ENCODE results near the gene FOXP4. TPM values are rescaled to one million over a fixed set of nuclear protein-coding genes. Genes with fewer than 3 reads are reported as not detected.

The FOXP4 gene
- polyA plus RNA-seq, 3 donors, result 28.8 to 43.6 (median 36.4) TPM

DNA sequence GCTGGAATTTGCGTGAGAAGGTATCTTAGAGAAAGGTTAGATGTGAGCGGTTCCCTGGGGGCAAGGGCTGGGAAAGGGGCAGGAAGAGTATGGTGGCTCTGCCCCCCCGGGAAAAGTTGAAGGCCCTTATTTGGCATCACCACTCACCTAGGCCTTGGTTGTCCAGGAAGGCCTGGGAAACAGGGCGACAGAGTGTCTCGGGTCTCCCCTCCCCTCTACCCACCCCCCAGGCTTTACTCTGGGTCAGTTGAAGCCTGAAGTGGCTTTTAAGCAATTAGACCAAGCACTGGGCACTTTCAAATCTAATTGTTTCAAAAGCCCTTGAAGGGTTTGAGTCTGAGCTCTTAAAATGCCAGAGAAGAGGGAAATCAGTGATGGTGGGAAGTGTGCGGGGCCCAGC, 30.2 kb upstream of the FOXP4 start:
- no peak for DNase-seq (ENCODE audit: extremely low read depth in 1 of 11, low read depth in 9 of 11, low spot score in 4 of 11)

DNA sequence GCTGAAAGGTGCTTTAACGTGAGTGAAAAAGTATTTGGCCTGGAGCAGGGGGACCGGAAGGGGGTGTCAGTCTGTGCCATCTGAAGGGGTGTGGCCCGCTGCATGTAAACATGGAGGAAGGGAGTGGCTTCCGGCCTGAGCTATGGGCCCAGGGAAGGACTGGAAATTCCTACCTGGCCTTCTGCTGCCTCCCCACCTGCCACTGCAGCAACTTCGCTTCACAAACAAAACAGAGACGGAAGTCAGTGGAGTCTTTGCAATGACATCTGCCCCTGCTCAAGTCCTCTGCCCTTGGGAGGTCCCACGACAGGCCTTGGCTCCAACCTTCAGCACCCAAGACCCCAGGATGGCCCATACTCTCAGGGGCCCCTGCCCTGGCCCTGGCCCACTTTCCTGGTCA, 28.1 kb upstream of the FOXP4 start:
- no peak for DNase-seq (ENCODE audit: extremely low read depth in 1 of 11, low read depth in 9 of 11, low spot score in 4 of 11)

DNA sequence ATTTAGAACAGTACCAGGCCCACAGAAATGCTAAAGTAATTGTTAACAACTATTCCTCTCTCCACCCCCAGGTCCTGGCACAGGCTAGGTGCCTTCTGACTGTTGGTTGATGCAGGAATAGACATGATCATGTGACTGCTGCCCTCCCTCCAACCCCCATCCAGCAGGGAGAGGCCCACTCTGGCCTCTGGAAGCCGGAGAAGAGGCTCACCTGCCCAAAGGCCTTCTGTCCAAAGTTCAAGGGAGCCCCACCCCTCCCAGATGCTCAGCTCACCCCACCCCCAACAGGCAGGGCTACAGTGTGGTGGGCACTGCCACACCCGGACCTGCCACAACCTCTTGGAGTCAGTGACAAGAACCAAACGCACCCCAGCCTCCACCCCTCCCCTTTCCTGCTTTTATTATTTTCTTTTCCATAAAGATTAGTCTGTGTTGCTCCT, 26.9 kb upstream of the FOXP4 start:
- DNase-seq (ENCODE audit: extremely low read depth in 1 of 11, low read depth in 9 of 11, low spot score in 4 of 11), result no peak

DNA sequence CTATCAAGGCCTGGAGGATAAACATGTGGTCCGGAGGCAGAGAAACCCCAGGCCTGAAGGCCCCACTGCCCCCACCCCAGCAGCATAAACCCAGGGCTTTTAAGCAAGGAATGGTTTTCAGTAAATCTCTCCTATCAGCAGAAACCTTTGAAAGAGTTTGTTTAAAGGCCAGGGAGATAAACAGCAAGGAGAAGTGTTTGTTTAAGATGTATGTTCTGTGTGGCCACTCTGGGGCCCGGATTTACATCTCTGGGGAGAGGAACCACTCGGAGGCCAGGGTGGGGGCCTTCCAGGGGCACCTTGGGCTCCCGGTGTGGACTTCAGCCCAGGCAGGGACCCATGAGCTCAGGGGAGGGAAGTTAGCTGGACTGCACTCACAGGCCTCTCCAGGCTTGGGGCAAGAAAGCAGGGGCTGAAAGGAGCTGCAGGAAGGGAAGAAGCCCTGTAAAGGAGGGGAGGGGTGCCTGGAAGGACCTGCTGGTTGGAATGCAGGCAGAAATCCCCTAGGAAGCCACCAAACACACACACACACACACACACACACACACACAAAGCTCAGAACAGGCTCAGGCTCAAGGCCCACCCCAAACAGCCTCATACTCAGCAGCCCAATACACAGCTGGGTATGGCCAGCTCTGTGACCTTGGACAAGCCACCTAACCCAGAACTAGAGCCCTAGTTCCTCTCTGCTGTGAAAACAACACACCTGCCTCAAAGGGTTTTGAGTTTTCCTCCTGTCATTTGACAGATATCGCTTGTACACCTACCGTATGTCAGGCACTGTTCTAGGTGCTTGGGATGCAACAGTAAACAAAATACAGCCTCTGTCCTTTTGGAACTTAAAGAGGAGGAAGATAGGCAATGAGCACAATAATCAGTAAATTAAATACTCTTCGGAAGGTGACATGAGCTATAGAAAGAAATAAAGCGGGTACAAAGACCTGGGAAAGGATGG, 26.2 kb upstream of the FOXP4 start:
- no peak for DNase-seq (ENCODE audit: extremely low read depth in 1 of 11, low read depth in 9 of 11, low spot score in 4 of 11)

DNA sequence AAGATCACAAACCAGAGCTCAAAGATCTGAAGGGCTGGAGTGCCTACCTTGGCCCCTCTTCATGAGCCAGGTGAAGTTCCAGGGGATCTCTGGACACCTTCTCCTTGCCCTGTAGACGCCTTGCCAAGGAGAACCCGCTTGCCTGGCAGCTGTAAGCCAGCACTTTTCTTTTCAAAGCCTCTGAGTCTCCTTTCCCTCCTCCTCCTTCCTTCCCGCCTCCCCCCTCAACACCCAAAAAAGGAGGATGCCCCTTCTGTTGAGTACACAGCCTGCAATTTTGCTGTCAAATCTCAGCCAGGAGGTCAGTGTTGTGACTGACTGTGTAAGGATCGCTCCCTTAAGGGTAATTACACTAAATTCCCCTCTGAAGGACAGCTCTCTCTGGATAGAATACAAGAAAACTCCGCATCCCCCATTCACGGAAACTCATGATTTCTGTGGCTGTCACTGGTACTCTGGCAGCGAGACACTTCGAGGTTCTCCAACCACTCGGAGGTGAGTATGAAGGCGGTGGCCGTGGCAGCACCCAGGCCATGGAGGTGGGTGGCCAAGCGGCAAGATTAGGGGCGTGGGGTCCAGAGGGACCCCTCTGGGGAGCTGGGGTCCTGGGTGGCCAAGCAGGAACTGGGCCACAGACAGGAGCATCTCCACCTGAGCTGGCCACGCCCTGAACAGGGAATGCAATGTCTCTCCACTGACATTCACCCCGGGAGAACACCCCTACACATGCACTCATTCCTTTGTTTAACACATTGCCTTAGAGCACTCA, 23.2 kb upstream of the FOXP4 start:
- DNase-seq (ENCODE audit: extremely low read depth in 1 of 11, low read depth in 9 of 11, low spot score in 4 of 11), result no peak

DNA sequence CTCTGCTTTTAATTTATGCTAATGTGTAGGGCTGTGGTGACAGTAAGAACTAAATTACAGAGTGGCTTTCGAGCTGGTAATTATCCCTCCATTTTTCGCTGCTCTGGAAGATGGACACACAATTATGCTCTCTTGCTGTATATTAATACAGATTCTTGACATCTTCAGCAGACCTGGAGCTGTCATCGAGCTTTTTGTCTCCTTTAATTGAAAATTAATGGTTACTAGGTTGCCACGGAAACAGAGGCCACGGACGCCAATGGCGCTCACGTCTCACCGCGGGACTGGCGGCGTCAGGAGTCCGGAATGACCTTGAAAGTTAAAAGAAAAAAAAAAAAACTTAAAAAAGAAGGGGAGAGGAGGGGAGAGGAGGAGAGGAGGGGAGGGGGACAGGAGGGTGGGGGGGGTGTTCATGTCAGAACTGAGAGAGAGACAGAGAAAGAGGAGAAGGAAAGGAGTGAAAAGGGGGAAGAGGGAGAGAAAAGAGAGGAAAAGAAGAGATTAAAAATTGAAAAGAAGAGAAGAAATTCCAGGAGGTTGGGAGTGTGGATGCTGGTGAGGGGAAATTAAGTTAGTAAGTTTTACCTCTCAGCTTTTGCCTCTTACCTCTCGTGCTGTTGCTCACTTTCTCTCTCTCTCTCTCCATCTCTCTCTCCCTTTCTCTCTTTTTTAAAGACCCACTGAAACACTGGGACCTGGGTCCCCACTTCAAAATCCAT, 22.1 kb upstream of the FOXP4 start:
- no peak for DNase-seq (ENCODE audit: extremely low read depth in 1 of 11, low read depth in 9 of 11, low spot score in 4 of 11)

DNA sequence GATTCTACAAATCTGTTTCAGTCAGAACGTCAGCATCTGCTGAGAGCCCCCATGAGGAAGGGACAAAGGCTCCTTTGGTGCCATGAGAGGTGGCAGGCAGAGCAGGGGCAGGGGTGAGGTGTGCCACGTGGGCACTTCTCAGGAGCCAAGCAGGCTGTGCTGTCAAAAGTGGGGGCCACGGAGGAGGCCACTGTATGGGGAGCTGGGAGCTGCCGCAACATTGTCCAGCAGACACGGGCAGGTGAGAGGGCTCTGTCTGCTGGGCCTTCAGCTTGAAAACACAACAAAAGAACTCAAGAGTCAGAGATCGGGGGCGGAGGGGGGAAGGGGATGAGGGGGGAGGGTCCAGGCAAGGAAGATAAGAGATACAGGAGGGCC, 21.6 kb upstream of the FOXP4 start:
- DNase-seq (ENCODE audit: extremely low read depth in 1 of 11, low read depth in 9 of 11, low spot score in 4 of 11), result no peak

DNA sequence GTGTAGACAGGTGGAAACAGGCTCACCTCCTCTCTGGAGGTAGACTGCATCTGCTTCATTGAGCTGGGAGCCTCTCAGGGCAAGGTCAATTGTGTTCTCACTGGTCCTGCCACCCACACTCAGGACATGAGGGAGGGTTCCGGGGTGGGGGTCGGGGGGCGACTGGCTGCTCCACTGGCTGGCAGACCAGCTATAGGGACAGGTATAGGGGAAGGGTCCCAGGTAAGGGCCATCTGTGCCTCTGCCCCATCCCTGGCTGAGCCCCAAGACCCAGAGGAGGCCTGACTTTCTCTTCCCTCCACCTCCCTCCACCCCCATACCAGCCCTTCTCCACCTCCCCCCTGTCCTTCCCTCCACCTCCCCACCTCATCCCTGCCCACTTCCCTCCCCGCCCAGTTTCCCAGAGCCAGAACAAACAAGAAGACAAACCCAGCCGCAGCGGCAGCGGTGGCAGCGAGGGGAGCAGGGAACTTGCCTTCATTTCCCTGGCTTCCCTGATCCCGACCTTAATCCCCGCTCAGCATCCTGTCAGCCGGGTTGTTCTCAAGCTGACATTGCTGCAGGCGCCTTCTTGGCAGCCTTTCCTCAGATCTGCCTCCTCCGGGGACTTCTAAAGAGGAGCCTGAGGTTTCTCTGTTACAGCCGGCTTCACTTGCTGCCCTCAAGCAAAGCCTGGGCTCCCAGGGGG, 18.3 kb upstream of the FOXP4 start:
- no peak for DNase-seq (ENCODE audit: extremely low read depth in 1 of 11, low read depth in 9 of 11, low spot score in 4 of 11)

DNA sequence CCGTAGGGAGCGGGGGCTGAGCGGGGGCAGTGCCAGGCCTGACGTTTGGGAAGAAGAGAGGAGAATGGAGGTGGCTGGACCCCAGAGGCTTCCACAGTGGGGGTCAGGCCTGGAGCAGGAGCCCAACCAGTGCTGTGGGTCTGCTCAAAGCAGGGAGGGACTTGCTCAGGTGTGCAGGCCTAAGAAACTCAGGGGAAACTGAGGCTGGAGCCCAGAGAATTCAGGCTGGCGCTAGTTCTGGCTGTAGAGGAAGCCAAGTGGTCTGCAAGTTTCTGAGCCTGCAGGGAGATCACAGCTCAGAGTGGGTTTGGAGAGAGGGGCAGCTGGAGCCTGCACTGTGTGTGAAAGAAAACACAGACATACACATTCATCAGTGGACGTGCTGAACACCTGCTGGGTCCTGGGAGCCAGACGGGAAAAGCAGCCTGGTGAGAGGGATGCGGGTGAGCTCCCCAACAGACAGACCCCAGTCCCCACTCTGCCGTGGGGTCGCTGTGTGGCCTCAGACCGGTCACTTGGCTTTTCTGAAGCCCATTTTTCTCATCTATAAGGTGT, 17.7 kb upstream of the FOXP4 start:
- DNase-seq (ENCODE audit: extremely low read depth in 1 of 11, low read depth in 9 of 11, low spot score in 4 of 11), result no peak

DNA sequence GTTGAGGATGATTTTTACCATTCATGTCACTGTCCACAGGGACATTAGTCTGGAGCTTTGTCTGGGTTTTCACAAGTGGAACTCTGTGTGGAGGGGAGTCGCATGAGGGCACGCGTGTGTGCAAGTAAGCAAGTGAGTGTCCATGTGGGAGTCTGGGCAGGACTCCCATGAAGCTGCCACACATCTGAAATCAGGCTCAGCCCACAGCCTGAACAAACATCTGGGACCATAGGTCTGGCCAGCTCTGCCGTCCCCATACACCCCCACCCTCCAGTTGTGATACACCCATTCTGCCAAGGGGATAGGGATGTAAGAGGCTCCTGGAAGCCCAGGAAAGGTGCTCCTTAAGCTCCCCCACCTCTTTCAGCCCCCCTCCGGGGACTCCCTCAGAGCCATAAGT, 17.1 kb upstream of the FOXP4 start:
- no peak for DNase-seq (ENCODE audit: extremely low read depth in 1 of 11, low read depth in 9 of 11, low spot score in 4 of 11)

DNA sequence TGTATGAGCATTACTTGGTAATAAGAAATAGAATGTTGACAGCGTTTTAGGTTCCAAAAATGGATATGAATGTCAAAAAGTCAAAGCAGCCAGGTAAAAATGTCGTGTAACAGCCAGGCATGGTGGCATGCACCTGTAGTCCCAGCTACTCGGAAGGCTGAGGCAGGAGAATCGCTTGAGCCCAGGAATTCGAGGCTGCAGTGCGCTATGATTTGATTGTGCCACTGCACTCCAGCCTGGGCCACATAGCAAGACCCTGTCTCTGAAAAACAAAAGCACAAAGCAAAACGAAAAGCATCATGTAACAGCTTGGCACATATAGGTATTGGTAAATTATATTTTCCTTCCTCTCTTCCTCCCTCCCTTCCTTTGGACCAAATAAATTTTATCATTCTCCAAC, 16.2 kb upstream of the FOXP4 start:
- no peak for DNase-seq (ENCODE audit: extremely low read depth in 1 of 11, low read depth in 9 of 11, low spot score in 4 of 11)

DNA sequence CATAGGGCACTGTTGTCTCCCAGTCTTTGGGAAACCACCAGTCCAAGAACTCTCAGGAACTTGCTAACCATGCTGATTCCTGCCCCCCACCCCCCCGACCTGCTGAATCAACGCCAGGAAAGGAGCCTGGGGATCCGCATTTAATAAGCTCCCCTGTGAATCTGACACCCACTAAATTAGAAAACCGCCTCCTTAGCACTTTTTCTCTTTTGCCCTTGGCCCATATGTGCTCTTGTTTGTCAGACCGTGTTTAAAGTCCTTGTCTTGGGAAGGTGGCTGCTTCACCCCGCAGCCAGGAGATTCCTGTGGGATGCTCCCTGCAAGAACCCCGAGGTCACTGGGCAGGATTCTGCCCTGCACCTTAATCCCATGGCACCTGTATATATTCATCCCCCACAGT, 15.7 kb upstream of the FOXP4 start:
- no peak for DNase-seq (ENCODE audit: extremely low read depth in 1 of 11, low read depth in 9 of 11, low spot score in 4 of 11)

DNA sequence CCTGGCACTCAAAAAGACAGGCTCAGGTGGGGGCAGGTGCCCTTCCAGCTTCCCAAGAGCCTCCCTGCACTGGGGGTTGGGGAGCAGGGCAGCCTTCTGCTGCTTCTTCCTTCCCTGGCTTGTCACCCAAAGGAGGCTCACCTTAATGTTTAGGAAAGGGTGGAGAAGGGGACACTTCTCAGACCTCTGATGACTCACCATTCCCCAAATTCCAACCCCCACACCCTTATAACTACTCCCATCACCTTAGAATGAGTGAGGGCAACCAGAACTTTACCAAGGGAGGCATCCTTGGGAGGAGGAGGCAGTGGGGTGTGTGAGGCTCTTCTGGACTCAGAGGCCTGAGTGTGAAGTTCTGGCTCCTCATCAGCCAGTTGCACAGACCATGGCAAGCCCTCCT, 15.2 kb upstream of the FOXP4 start:
- DNase-seq (ENCODE audit: extremely low read depth in 1 of 11, low read depth in 9 of 11, low spot score in 4 of 11), result no peak

DNA sequence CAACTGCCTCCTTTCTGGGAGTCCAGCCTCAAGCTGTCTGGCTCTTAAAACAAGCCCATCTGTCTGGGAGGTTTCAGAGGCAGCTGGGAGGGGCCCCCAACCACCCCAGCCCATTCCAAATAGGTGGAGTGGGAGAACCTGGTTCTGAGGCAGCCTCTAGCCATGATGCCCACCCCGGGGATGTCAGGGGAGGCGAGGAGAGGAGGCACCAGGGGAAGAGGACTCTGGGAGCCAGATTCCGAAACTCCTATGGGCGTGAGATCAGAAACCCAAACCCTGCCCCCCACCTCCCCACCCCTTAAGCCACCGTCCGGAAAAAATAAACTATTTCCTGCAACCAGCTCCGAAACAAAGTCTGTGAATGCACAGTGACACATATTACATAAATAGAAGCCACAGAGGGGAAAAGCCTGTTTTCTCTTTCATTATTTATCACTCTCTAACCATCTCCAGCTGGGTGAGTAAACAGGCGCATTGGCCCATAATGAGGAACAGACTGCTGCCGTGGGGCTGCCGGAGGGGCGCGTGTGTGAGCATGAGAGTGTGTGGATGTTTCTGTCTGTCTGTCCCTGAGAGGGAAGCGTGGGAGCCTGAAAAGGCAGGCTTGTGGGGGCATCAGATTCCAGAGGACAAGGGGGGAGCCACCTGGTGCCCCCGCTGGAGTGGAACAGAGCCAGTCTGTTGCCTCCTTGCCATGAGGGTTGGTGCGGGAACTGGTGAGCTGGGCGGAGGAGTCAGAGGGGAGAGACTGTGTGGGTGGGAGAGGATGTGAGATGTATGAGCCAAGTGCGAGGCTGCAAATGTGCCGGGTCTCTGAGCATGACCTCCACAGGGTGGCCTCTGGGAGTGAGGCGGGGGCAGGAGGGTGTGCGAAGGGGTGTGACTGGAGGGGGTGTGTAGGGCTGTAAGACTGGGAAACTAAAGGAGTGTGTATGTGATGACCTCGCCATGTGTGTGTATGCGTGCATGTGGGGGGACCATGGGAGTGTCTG, 14.3 kb upstream of the FOXP4 start:
- DNase-seq (ENCODE audit: extremely low read depth in 1 of 11, low read depth in 9 of 11, low spot score in 4 of 11), result peak in 2 of 11 donors; percentile 53 to 57

DNA sequence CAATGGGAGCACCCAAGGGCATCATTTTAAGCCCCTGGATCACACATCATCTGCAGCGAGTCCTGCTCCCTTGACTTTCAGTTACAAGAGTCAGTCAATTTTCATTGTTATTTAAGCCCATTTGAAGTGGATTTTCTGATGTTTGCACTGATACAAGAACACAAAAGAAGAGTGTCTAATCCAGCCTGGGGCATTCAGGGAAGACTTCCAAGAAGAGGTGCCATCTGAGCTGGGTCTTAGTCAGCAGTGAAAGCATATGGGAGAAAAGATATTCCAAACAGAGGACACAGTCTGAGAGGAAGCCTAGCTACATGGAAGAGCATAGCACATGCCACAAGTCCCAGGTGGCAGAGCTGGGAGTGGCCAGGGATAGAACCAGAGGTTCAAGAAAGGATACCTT, 10.4 kb upstream of the FOXP4 start:
- DNase-seq (ENCODE audit: extremely low read depth in 1 of 11, low read depth in 9 of 11, low spot score in 4 of 11), result no peak

DNA sequence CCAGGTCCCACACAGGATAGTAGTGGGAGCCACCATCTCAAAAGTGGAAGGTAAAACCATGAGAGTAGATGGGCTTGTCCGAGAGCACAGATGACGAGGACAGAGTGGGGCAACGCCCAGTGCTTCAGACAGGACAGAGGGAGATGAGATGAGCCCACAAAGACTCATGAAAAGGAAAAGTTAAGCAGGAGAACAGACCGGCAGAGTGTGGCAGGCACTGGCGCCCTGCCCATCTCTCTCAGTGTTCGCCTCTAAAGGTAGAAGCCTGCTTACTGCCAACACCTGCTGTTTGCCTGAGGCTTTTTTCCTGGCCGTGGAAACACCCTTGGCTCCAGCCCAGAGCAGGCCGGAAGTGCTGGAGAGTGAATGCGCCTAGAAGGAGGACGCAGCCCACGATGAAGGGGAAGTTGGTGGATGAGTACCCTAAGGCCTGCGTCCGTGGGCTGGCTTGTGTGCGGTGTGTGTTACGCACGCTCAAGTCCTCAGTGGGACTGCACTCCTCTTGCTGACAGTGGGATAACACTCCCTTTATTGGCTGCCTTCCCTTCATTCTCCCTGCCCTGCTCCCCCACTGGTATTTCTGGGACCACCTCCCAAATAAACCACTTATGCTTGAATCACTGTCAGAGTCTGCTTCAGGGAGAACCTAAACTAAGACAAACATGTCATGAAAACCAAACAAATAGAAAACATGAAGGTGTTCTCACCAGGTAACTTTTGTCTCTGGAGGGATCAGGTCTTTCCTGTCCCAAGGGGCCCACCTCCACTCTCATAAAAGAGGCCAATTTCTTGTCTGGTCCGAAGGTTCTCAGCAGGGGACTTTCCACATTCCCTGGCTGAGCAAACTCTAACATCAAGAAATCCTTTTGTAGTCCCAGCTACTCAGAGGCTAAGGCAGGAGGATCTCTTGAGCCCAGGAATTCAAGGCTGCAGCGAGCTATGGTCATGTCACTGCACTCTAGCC, 9.1 kb upstream of the FOXP4 start:
- DNase-seq (ENCODE audit: extremely low read depth in 1 of 11, low read depth in 9 of 11, low spot score in 4 of 11), result no peak
